Stimulated activated CD8-positive, alpha-beta memory T cell treated with anti-CD3 and anti-CD28 coated beads, Interleukin-12 subunit alpha, Interleukin-12 subunit beta, amount 100 ng/mL, for 24 hours (primary cell): ENCODE data around the gene BSPH1.
"Not testable (repeated sequence)": the region's sequence is repeated elsewhere in the genome, so short reads cannot be mapped to it uniquely, and the experiment has no call there.

Source experiments
- DNase-seq: peaks from one replicate; pipeline ENCODE4 v3.0.0-alpha.2; 2020; ENCODE audit errors: extremely low read depth

The BSPH1 gene

GRCh38 chr19:47920107-47920506 lies 71.9 kb downstream of the BSPH1 start:
- DNase-seq = not testable (repeated sequence)
